ENCODE results near the gene SPRED1.

The SPRED1 gene

DNA sequence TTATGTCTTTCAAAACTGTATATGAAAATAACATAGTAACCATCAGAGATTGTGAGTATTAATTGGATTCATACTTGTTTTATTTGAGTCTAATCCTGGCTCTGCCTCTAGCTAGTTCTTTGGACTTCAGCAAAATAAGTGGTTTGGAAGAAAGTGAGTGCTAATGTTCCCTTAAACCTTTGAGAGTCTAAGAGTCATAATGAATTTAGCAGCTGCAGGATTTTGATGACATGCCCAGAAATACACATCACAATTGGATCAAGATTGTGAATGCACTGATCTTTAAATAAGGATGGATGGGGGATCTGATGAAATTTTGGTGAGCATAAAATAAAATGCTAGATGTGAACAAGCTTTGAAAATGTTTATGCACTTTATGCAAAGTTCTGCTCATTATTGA is 121.4 kb downstream of the SPRED1 start:
- no peaks in the 10 kb centered on the region for H3K9me3 ChIP-seq (ENCODE audit: control insufficient read depth, insufficient read depth, low read length)
- no peaks in the 10 kb centered on the region for H3K36me3 ChIP-seq (ENCODE audit: control insufficient read depth, insufficient read depth, low read length)
- no peak overlapping the region for H3K9ac ChIP-seq (ENCODE audit: low read depth, low read length)
- no peaks in the 10 kb centered on the region for H3K27me3 ChIP-seq (ENCODE audit: control insufficient read depth, insufficient read depth, low read length)
- no peak overlapping the region for H3K4me3 ChIP-seq (ENCODE audit: low read depth, low read length)
- peaks cover 2% of the 10 kb centered on the region for H3K4me1 ChIP-seq (ENCODE audit: control insufficient read depth, insufficient read depth, low read length)

DNA sequence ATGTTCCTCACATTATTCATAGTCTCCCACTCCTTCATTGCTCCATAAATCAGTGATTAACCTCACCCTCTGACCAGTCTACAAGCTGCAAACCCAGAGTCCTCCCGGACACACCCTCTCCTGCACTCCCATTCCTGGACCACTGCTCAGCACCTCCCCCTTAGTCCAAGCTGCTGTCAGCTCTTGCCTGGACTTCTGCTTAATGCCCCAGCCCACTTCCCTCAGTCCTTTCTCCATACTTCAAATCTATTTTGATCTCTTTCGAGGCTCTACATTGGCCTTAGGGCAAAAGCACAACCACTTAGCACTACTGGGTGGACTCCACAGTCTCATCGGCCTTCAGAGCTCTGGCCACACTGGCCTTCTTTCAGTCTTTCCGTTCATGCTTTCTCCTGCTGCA is 121.9 kb downstream of the SPRED1 start:
- H3K4me1 ChIP-seq (ENCODE audit: control insufficient read depth, insufficient read depth, low read length) = peaks cover 2% of the 10 kb centered on the region
- H3K9ac ChIP-seq (ENCODE audit: low read depth, low read length) = no peak overlapping the region
- H3K9me3 ChIP-seq (ENCODE audit: control insufficient read depth, insufficient read depth, low read length) = no peaks in the 10 kb centered on the region
- no peaks in the 10 kb centered on the region for H3K36me3 ChIP-seq (ENCODE audit: control insufficient read depth, insufficient read depth, low read length)
- no peak overlapping the region for H3K4me3 ChIP-seq (ENCODE audit: low read depth, low read length)
- H3K27me3 ChIP-seq (ENCODE audit: control insufficient read depth, insufficient read depth, low read length) = no peaks in the 10 kb centered on the region

DNA sequence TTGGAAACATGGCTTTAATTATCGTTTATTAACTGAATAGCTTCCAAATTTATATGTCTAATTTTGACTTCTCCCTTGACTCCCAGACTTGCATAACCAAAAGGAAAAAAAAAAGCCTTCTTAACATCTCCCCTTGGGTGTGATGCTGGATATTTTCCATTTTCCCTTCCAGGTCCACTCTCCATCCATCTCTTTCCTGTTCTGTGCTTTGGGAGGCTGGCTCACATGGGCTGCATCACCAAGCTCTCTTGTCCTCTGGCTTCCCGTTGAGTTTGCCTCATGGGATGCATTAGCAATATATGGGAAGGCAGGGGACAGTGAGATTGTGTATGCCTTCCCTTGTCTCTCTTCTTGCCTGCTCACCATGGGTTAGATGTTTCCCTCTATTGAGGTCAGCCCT is 123.4 kb downstream of the SPRED1 start:
- Histone ChIP-seq H3K4me1 (ENCODE audit: control insufficient read depth, insufficient read depth, low read length) (no peaks in the 10 kb centered on the region), H3K36me3 (ENCODE audit: control insufficient read depth, insufficient read depth, low read length) (no peaks in the 10 kb centered on the region), H3K9me3 (ENCODE audit: control insufficient read depth, insufficient read depth, low read length) (no peaks in the 10 kb centered on the region), H3K27me3 (ENCODE audit: control insufficient read depth, insufficient read depth, low read length) (no peaks in the 10 kb centered on the region), H3K9ac (ENCODE audit: low read depth, low read length) (no peak overlapping the region), H3K4me3 (ENCODE audit: low read depth, low read length) (no peak overlapping the region)

DNA sequence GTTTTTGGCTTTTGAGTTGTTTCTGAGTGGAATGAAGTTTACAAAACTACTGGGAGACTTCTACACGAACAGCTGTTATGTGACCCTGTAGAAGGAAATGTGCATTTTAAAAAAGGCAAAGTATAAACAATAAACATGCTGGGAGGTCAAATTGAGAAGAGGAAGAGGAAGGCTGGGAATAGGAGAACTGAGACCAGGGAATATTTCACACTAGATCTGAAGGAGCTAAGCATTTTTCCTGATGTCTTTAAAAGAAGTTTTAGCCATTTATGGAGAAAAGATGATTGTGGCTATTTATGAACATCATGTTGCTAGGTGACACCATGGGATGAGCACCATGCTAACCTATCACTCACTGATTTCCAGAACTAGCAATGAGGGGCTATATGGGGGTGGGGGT is 125.0 kb downstream of the SPRED1 start:
- Histone ChIP-seq H3K27me3 (ENCODE audit: control insufficient read depth, insufficient read depth, low read length) (no peaks in the 10 kb centered on the region), H3K4me3 (ENCODE audit: low read depth, low read length) (no peak overlapping the region), H3K36me3 (ENCODE audit: control insufficient read depth, insufficient read depth, low read length) (no peaks in the 10 kb centered on the region), H3K9ac (ENCODE audit: low read depth, low read length) (no peak overlapping the region), H3K9me3 (ENCODE audit: control insufficient read depth, insufficient read depth, low read length) (no peaks in the 10 kb centered on the region), H3K4me1 (ENCODE audit: control insufficient read depth, insufficient read depth, low read length) (no peaks in the 10 kb centered on the region)

DNA sequence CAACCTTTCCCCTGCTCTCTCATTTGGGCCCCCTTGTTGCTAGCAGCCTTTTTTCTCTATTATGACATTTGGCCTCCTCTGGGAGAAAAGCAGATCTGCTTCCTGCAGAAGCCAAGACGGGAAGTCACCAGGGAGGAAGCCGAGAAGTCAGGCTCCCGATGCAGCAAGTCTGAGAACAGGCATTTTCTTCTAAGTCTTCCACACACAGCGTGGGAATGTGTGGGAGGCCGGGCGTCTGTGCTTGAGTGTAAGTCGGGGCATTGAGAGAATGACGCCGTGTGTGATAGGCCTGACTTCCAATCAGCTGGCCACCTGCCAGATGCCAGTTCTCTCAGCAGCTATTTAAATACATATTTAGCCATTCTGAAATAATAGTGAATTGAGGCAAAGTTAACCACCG is 125.5 kb downstream of the SPRED1 start:
- no peaks in the 10 kb centered on the region for H3K36me3 ChIP-seq (ENCODE audit: control insufficient read depth, insufficient read depth, low read length)
- H3K27me3 ChIP-seq (ENCODE audit: control insufficient read depth, insufficient read depth, low read length) = no peaks in the 10 kb centered on the region
- no peak overlapping the region for H3K9ac ChIP-seq (ENCODE audit: low read depth, low read length)
- no peaks in the 10 kb centered on the region for H3K4me1 ChIP-seq (ENCODE audit: control insufficient read depth, insufficient read depth, low read length)
- H3K9me3 ChIP-seq (ENCODE audit: control insufficient read depth, insufficient read depth, low read length) = no peaks in the 10 kb centered on the region
- no peak overlapping the region for H3K4me3 ChIP-seq (ENCODE audit: low read depth, low read length)

DNA sequence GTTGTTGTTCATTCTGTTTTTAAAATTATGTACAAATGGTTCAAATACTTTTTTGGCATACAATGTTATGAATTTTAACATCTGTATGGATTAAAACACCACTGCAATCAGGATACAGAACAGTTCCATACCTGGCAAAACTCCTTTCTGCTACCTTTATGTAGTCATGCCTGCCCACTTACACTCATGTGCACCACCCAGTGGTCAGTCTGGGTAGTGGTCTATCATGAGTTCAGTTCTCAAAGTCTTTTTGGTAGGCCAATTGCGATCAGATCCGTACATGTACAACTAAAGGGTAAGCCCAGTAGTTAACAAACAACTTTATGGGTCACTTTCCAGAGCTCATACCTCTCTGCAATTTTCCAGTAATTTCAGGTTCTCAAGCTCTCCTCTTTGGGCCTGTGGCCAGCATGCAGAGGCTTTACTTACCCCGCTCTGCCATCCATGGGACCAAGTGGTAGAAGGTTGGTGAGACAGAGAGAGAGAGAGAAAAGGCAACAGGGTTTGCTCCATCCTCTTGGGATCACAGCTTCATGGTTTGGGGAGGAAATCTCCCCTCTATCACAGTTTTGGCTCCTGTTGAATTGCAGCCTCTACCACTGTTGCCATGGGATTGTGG is 137.4 kb downstream of the SPRED1 start:
- Histone ChIP-seq H3K4me3 (ENCODE audit: low read depth, low read length) (no peak overlapping the region), H3K4me1 (ENCODE audit: control insufficient read depth, insufficient read depth, low read length) (no peaks in the 10 kb centered on the region), H3K36me3 (ENCODE audit: control insufficient read depth, insufficient read depth, low read length) (no peaks in the 10 kb centered on the region)

DNA sequence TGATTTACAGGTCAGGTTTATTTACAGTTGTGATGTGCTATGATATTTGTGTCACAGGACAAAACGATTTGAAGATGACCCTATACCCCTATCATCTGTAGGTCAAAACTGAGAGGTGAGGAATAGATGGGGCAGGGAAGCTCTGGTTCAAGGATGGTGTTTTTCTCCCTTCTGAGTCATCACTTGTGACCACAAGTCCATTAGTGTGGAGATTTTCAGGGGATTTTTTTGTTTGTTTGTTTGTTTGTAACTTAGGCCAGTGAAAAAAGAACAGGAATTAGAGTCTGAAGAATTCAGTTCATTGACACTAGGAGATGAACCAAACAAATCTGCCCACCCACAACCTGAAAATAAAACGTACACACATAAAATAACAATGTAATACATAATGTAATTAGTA is 138.6 kb downstream of the SPRED1 start:
- H3K4me3 ChIP-seq (ENCODE audit: low read depth, low read length) = no peak overlapping the region
- no peaks in the 10 kb centered on the region for H3K27me3 ChIP-seq (ENCODE audit: control insufficient read depth, insufficient read depth, low read length)
- H3K36me3 ChIP-seq (ENCODE audit: control insufficient read depth, insufficient read depth, low read length) = no peaks in the 10 kb centered on the region
- no peaks in the 10 kb centered on the region for H3K9me3 ChIP-seq (ENCODE audit: control insufficient read depth, insufficient read depth, low read length)
- no peak overlapping the region for H3K9ac ChIP-seq (ENCODE audit: low read depth, low read length)
- no peaks in the 10 kb centered on the region for H3K4me1 ChIP-seq (ENCODE audit: control insufficient read depth, insufficient read depth, low read length)

More for the DNA sequence above, 137.4 kb downstream of the SPRED1 start:
- Histone ChIP-seq H3K9ac (ENCODE audit: low read depth, low read length) (no peak overlapping the region), H3K9me3 (ENCODE audit: control insufficient read depth, insufficient read depth, low read length) (no peaks in the 10 kb centered on the region), H3K27me3 (ENCODE audit: control insufficient read depth, insufficient read depth, low read length) (no peaks in the 10 kb centered on the region)

DNA sequence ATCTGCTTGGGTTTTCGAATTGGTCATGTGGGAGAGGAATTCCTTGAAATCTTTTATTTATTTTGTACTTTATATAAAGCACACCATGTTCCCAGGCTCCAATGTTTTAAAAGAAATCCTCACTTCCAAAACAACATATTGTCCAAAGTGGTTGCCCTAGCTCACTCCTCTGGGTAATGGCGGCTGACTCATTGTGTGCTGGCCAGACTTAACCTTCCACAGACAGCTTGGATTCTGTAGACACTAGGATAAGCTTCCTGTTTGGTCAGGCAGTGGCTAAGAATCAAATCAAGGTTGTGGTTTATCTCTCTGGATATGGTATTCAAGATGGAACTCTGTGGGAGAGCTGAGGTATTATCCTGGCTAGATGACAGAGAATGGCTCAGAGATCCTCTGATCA is 145.5 kb downstream of the SPRED1 start:
- no peaks in the 10 kb centered on the region for H3K4me1 ChIP-seq (ENCODE audit: control insufficient read depth, insufficient read depth, low read length)
- H3K27me3 ChIP-seq (ENCODE audit: control insufficient read depth, insufficient read depth, low read length) = no peaks in the 10 kb centered on the region
- no peaks in the 10 kb centered on the region for H3K9me3 ChIP-seq (ENCODE audit: control insufficient read depth, insufficient read depth, low read length)
- no peak overlapping the region for H3K9ac ChIP-seq (ENCODE audit: low read depth, low read length)
- H3K36me3 ChIP-seq (ENCODE audit: control insufficient read depth, insufficient read depth, low read length) = no peaks in the 10 kb centered on the region
- no peak overlapping the region for H3K4me3 ChIP-seq (ENCODE audit: low read depth, low read length)

DNA sequence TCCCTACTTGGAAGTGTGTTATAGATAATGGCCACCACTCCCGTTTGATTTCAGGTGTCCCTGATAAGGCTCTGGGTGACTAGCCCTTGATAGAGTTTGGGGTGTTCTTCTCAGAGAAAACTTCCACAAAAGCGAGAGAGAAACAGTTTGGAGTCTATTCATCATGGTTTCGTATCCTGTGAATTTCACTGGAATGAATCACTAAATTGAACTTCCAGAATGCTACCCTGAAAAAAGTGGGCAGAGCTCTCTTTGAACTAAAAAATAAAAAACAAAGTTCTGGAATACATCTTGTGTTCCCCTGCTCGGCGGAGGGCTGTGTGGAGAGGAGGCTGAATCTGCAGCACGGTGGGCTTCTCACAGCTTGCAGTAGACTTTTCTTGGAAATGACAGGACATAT is 148.5 kb downstream of the SPRED1 start:
- Histone ChIP-seq H3K36me3 (ENCODE audit: control insufficient read depth, insufficient read depth, low read length) (no peaks in the 10 kb centered on the region), H3K4me1 (ENCODE audit: control insufficient read depth, insufficient read depth, low read length) (no peaks in the 10 kb centered on the region), H3K4me3 (ENCODE audit: low read depth, low read length) (no peak overlapping the region), H3K27me3 (ENCODE audit: control insufficient read depth, insufficient read depth, low read length) (no peaks in the 10 kb centered on the region), H3K9ac (ENCODE audit: low read depth, low read length) (no peak overlapping the region), H3K9me3 (ENCODE audit: control insufficient read depth, insufficient read depth, low read length) (no peaks in the 10 kb centered on the region)

DNA sequence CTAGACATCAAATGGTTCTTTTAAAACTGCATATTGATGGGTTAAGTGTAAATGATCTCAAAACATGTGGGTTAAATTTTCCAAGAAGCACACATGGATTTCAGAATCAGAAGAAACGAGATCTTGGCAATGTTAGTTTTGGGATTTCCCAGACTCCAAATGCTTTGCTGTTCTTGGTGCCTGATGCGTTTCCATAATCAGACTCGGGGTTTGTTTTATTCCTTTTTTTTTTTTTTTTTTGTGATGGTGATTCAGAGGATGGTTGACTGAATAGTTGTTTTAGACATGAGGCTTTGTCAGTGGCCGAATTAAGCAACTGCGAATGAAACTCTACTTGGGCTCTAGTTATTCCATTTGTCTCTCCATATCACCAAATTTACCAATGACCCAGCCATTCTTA is 149.1 kb downstream of the SPRED1 start:
- Histone ChIP-seq H3K9me3 (ENCODE audit: control insufficient read depth, insufficient read depth, low read length) (no peaks in the 10 kb centered on the region), H3K27me3 (ENCODE audit: control insufficient read depth, insufficient read depth, low read length) (no peaks in the 10 kb centered on the region), H3K36me3 (ENCODE audit: control insufficient read depth, insufficient read depth, low read length) (no peaks in the 10 kb centered on the region), H3K4me1 (ENCODE audit: control insufficient read depth, insufficient read depth, low read length) (no peaks in the 10 kb centered on the region), H3K9ac (ENCODE audit: low read depth, low read length) (no peak overlapping the region), H3K4me3 (ENCODE audit: low read depth, low read length) (no peak overlapping the region)

DNA sequence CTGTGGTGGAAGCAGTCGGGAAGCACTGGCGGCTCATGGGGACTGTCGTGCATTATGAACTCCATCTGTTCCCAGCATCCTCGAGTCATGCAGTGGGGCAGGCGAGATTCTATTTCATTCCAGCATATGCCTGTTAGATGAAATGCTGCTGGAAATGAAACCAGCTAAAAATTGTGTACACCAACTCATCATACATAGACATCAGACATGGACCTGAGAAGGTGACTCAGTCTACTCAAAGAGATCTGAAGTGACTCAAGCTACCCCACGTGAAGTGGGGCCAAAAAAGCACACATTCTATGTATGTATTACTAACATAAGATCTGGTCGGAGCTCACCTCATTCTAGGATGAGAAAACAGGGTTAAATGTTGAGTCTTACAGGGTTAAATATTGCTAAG is 153.8 kb downstream of the SPRED1 start:
- Histone ChIP-seq H3K36me3 (ENCODE audit: control insufficient read depth, insufficient read depth, low read length) (no peaks in the 10 kb centered on the region), H3K4me1 (ENCODE audit: control insufficient read depth, insufficient read depth, low read length) (no peaks in the 10 kb centered on the region), H3K4me3 (ENCODE audit: low read depth, low read length) (no peak overlapping the region), H3K9ac (ENCODE audit: low read depth, low read length) (no peak overlapping the region), H3K27me3 (ENCODE audit: control insufficient read depth, insufficient read depth, low read length) (no peaks in the 10 kb centered on the region), H3K9me3 (ENCODE audit: control insufficient read depth, insufficient read depth, low read length) (no peaks in the 10 kb centered on the region)

All from iPS-15b (cell line).